Heart left ventricle (tissue), 16 donors: ENCODE measurements around the gene ZNF277. TPM values are rescaled to one million over a fixed set of nuclear protein-coding genes. Genes with fewer than 3 reads are reported as not detected.

ENCODE experiments used
- ATAC-seq, 4 donors: fragments of 200-7000 bp; cut with Tn5 transposase; one replicate each; pipeline ENCODE4 v1.9.1; 2020 to 2022; ENCODE audit warnings: moderate library complexity in 4 of 4, mild to moderate bottlenecking in 3 of 4, moderate number of reproducible peaks in 1 of 4
- DNase-seq, 5 donors: peaks; one replicate each; pipeline ENCODE4 v3.0.0-alpha.2; 2020
- H3K27ac ChIP-seq, 12 donors: fragments of 200-600 bp; sonication (generic) in 4 of 12; one replicate each; pipeline versions ENCODE4 v1.5.0 to v1.8.0; 2016 to 2022; ENCODE audit warnings: mild to moderate bottlenecking in 2 of 12
- H3K27me3 ChIP-seq, 9 donors: fragments of 200-600 bp; sonication (generic) in 2 of 9; one replicate each; pipeline versions ENCODE4 v1.5.1 to v1.8.0; 2016 to 2022; ENCODE audit warnings: mild to moderate bottlenecking in 3 of 9
- H3K36me3 ChIP-seq, 9 donors: fragments of 200-600 bp; sonication (generic) in 2 of 9; one replicate each; pipeline versions ENCODE4 v1.5.0 to v1.8.0; 2018 to 2022; ENCODE audit warnings: mild to moderate bottlenecking in 2 of 9
- H3K4me1 ChIP-seq, 12 donors: fragments of 200-600 bp; sonication (generic) in 4 of 12; one replicate each; pipeline versions ENCODE4 v1.5.0 to v1.8.0; 2016 to 2022; ENCODE audit warnings: mild to moderate bottlenecking in 3 of 12
- H3K4me3 ChIP-seq, 12 donors: fragments of 200-600 bp; sonication (generic) in 4 of 12; one replicate each; pipeline versions ENCODE4 v1.5.0 to v1.8.0; 2017 to 2022; ENCODE audit warnings: mild to moderate bottlenecking in 9 of 12, moderate library complexity in 4 of 12
- H3K9me3 ChIP-seq, 12 donors: fragments of 200-600 bp; sonication (generic) in 4 of 12; one replicate each; pipeline versions ENCODE4 v1.5.0 to v1.8.0; 2016 to 2022; ENCODE audit warnings: mild to moderate bottlenecking in 1 of 12
- POLR2A ChIP-seq, 2 donors: fragments of 450-650 bp; IDR thresholded peaks; one replicate each; pipeline ENCODE4 v1.6.1; 2017; ENCODE audit warnings: antibody characterized with exemption in 2 of 2, mild to moderate bottlenecking in 2 of 2, moderate library complexity in 2 of 2
- WGBS, 4 donors: extraction: QIAGEN DNeasy Blood & Tissue Kit in 2 of 4; methylation state at CpG; one replicate each; pipeline versions ENCODE4 v1.1.5 to v1.1.7; 2013 to 2018; 5-methylcytosine and 5-hydroxymethylcytosine counted together
- intact Hi-C, 10 donors: fragments of 100-400 bp; cut with DNase I; formaldehyde crosslinking; loops; one replicate each; pipeline versions ENCODE4 v1.11.1 to v1.14.2; 2022
- polyA plus RNA-seq, 2 donors: library from polyadenylated mRNA; stranded (reverse); fragments of 200-250 nt; gene quantifications; one replicate each; pipeline ENCODE4 v1.2.3, GENCODE V29; 2013
- total RNA-seq, 9 donors: library from RNA; depleted of rRNA in 2 of 9; stranded (reverse); fragments of >200 nt in 2 of 9; fragmentation: NEBNext Ultra II Directional in 3 of 9; extraction: Animal tissue kit (Norgen Biotek cat#: 25700) in 3 of 9; gene quantifications; one replicate each; pipeline versions ENCODE4 v1.1.0 to v1.2.4, GENCODE V29; 2016 to 2023
- TF ChIP-seq, protein P1 (sequence below), 12 donors: fragments of 200-600 bp; sonication (generic) in 4 of 12; IDR thresholded peaks; one replicate each; pipeline versions ENCODE4 v1.5.0 to v1.8.0; 2018 to 2022; ENCODE audit warnings: antibody characterized with exemption in 12 of 12, mild to moderate bottlenecking in 5 of 12
- donor health status: ischemic (EF 13 %, LVEDD 7.1; RV severe dilation, severe dysfunction).
- donor health status: healthy with polysubstance abuse.
- donor health status: DM: no; HTN: yes; CAD: no.
- donor health status: DM: no; HTN: no; CAD: no.
- donor health status: ischemic (EF 25% LVEDD 6.9; RV normal size, moderate dysfunction).
- donor health status: ischemic (EF 25% LVEDD 5.7; RV mildly dilated, moderate dysfunction).
- donor health status: healthy.
- donor health status: DM: yes; HTN: yes; CAD: no.
- donor health status: ischemic (EF 35%, LVEDD 5.7; RV mildly dilated, moderate dysfunction).
- donor health status: nonischemic (EF 11% LVEDD 7.7; RV severe dilation, severe dysfunction).
- donor health status: DM: yes; HTN: yes; CAD: no.
- donor health status: PGD.
- donor health status: ischemic (EF 29% LVEDD 5.4; RV normal size, mild dysfunction).
- donor health status: nonischemic (EF 23%, LVEDD 6.1; RV moderate dilation, normal function).

The ZNF277 gene
- total and polyA plus RNA-seq, 11 donors: 10.3 to 26.5 (median 14.0) TPM

DNA sequence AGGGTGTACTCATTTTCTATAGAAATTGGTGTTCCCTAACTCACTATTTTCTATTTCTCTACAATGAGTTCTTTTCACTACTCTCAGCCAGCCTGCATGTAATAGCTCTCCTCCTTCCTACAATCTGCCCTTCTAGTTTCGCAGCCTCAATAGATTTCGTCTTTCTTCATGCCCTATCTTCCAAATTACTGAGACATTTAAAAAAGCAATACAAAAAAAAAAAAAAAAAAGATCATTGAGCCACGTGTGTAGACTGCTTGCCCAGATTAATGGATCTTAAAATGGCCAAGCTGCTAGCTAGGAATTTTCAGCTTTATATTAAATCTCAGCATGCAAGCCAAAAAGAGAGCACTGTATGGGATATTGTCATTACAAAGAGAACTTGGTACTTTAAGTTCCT is 55.5 kb downstream of the ZNF277 start:
- no peak for TF ChIP-seq POLR2A (IDR thresholded peaks at IDR 0.05)
- TF ChIP-seq, protein P1, sequence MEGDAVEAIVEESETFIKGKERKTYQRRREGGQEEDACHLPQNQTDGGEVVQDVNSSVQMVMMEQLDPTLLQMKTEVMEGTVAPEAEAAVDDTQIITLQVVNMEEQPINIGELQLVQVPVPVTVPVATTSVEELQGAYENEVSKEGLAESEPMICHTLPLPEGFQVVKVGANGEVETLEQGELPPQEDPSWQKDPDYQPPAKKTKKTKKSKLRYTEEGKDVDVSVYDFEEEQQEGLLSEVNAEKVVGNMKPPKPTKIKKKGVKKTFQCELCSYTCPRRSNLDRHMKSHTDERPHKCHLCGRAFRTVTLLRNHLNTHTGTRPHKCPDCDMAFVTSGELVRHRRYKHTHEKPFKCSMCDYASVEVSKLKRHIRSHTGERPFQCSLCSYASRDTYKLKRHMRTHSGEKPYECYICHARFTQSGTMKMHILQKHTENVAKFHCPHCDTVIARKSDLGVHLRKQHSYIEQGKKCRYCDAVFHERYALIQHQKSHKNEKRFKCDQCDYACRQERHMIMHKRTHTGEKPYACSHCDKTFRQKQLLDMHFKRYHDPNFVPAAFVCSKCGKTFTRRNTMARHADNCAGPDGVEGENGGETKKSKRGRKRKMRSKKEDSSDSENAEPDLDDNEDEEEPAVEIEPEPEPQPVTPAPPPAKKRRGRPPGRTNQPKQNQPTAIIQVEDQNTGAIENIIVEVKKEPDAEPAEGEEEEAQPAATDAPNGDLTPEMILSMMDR (IDR thresholded peaks at IDR 0.05): no peak
- WGBS, 4 donors: 79 to 86% (median 82%) methylated on average over 3 of the region's 3 CpGs
- no peak for ATAC-seq
- H3K4me3 ChIP-seq: no peak overlapping the region
- DNase-seq: no peak
- peaks cover 0 to 25% (median 8%) of the 10 kb centered on the region in 12 donors for H3K4me1 ChIP-seq
- no peak overlapping the region for H3K27ac ChIP-seq
- no peaks in the 10 kb centered on the region for H3K36me3 ChIP-seq
- H3K9me3 ChIP-seq: no peaks in the 10 kb centered on the region
- no peaks in the 10 kb centered on the region for H3K27me3 ChIP-seq
- intact Hi-C loops: loop anchor here in 1 of 10 donors (5.0 kb wide), 1 partner anchor 50 kb away; no protein-coding TSS in a partner anchor

DNA sequence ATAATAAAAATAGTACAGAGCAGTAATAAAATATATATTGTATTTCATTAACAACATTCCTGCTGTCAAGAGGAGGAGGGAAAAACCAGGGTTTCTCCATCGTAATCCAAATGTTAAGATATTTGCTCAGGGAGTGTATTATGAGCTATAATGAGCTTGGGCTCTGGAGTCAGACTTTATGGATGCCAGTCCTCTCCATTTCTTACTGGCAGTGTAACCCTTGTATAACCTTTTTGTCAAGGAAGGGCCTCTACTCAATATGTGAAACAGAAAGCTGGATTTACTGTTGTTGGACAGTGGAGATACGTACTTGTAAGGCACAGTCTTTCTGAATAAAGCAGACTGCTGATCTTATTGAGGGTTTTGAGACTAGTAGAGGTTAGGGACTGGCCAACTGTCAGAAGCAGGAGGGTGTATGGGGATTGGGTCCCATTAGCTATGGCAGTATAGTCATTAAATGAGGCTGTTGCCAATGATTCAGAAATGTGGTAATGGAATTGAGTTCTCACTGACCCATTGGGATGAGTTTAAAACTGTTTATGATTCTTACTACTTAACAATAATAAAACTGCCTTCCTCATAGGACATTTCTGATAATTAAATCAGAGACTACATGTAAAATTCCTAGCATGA is 56.5 kb downstream of the ZNF277 start:
- DNase-seq (no peak), ATAC-seq (no peak)
- TF ChIP-seq POLR2A (IDR thresholded peaks at IDR 0.05): no peak
- TF ChIP-seq, protein P1 (IDR thresholded peaks at IDR 0.05): no peak
- intact Hi-C loops: loop anchor here in 1 of 10 donors (5.0 kb wide), 1 partner anchor 51 kb away; no protein-coding TSS in a partner anchor
- Histone ChIP-seq H3K4me1 (peaks cover 0 to 33% (median 8%) of the 10 kb centered on the region in 12 donors), H3K27ac (no peak overlapping the region), H3K27me3 (no peaks in the 10 kb centered on the region), H3K36me3 (no peaks in the 10 kb centered on the region), H3K4me3 (no peak overlapping the region), H3K9me3 (no peaks in the 10 kb centered on the region)
- WGBS, 4 donors: 84 to 91% (median 85%) methylated on average over 2 of the region's 2 CpGs

DNA sequence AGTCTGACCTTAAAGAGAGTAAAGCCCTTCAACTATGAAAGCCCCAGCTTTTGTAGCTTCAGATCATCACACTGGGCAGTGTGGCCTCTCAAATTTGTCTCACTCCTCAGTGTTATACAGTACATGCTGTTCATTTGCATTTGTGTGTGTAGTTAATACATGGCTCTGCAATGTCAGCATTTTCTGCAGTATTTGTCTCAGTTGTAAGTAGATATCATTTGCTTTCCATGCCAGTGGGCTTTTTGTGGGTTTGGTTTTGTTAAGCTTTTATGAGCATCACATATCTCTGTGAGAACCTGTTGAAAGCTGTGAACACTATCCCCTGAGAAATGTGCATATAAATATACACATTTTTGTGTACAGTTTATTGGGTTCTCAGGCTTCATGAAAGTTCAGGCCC is 57.0 kb downstream of the ZNF277 start:
- DNase-seq (no peak), ATAC-seq (peak in 2 of 4 donors; percentile 42 to 55)
- no peaks in the 10 kb centered on the region for H3K36me3 ChIP-seq
- no peak overlapping the region for H3K4me3 ChIP-seq
- no peak for TF ChIP-seq POLR2A (IDR thresholded peaks at IDR 0.05)
- TF ChIP-seq, protein P1 (IDR thresholded peaks at IDR 0.05): no peak
- peaks cover 0 to 33% (median 8%) of the 10 kb centered on the region in 12 donors for H3K4me1 ChIP-seq
- intact Hi-C loops: loop anchor here in 1 of 10 donors (5.0 kb wide), 1 partner anchor 51 kb away; no protein-coding TSS in a partner anchor
- H3K27me3 ChIP-seq: no peaks in the 10 kb centered on the region
- H3K9me3 ChIP-seq: no peaks in the 10 kb centered on the region
- H3K27ac ChIP-seq: no peak overlapping the region

DNA sequence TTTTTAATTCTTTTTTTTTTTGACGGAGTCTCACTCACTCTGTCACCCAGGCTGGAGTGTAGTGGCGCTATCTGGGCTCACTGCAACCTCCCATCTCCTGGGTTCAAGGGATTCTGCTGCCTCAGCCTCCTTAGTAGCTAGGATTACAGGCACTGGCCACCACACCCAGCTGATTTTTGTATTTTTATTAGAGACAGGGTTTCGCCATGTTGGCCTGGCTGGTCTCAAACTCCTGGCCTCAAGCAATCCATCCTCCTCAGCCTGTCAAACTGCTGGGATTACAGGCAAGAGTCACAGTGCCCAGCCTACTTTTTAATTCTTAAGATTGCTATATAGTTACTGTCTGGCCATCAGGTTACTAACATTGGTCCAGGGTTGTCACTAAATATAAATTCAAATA is 59.6 kb downstream of the ZNF277 start:
- Histone ChIP-seq H3K4me1 (peaks cover 0 to 33% (median 8%) of the 10 kb centered on the region in 12 donors), H3K27me3 (no peaks in the 10 kb centered on the region), H3K9me3 (no peaks in the 10 kb centered on the region), H3K4me3 (no peak overlapping the region), H3K27ac (no peak overlapping the region), H3K36me3 (no peaks in the 10 kb centered on the region)
- 93 to 99% (median 94%) methylated on average over 3 of the region's 3 CpGs for WGBS, 4 donors
- DNase-seq (no peak), ATAC-seq (no peak)
- TF ChIP-seq, protein P1 (IDR thresholded peaks at IDR 0.05): no peak
- intact Hi-C loops: no loop called here
